Upper lobe of left lung (tissue), 4 donors: ENCODE measurements around the gene ADPRH.
"Not testable (repeated sequence)": the region's sequence is repeated elsewhere in the genome, so short reads cannot be mapped to it uniquely, and the experiment has no call there.

Source experiments
- CTCF ChIP-seq, 6 experiments: fragments of 450-650 bp in 4 of 6; fragments of 200-600 bp in 2 of 6; sonication (generic) in 2 of 6; IDR thresholded peaks; one replicate each; pipeline ENCODE4 v1.5.1; 2016 to 2019; ENCODE audit warnings: antibody characterized with exemption in 6 of 6
- EP300 ChIP-seq, 4 donors: sonication (generic); formaldehyde crosslinking; IDR thresholded peaks; one replicate each; pipeline ENCODE4 v1.5.1; 2017; ENCODE audit warnings: antibody characterized with exemption in 4 of 4, control low read depth in 2 of 4
- POLR2A ChIP-seq, 4 donors: fragments of 450-650 bp; IDR thresholded peaks; one replicate each; pipeline ENCODE4 v1.5.1; 2016 to 2017; ENCODE audit warnings: antibody characterized with exemption in 4 of 4, mild to moderate bottlenecking in 2 of 4
- POLR2AphosphoS5 ChIP-seq, 2 donors: sonication (generic); formaldehyde crosslinking; IDR thresholded peaks; one replicate each; pipeline ENCODE4 v1.5.1; 2017; ENCODE audit warnings: antibody characterized with exemption in 2 of 2

- TF ChIP-seq CTCF, POLR2A, POLR2AphosphoS5, EP300 (IDR thresholded peaks at IDR 0.05): not testable (repeated sequence)
These were observed 15.6 kb downstream of the ADPRH start for GRCh38 chr3:119594929-119595328.
